Endothelial cell of umbilical vein (primary cell): Measurements from ENCODE around the gene SERPINA3. TPM values are rescaled to one million over a fixed set of nuclear protein-coding genes. Genes with fewer than 3 reads are reported as not detected.

Experiments used
- BruUV-seq: library from RNA; stranded (reverse); fragments of 400-500 nt; replicated peaks from 2 replicates; lab custom pipeline; 2021; lab: Mats Ljungman, UMichigan
- CTCF ChIA-PET: fragments of 300-600, 350-600 bp; sonication (Branson Sonifier 250); formaldehyde crosslinking; loops from one replicate; lab custom pipeline; 2021; ENCODE audit warnings: antibody characterized with exemption, inconsistent platforms; lab: Charles Lee
- POLR2A ChIA-PET: fragments of 300-600, 350-600 bp; sonication (Branson Sonifier 250); formaldehyde crosslinking; loops from one replicate; lab custom pipeline; 2021; ENCODE audit warnings: antibody characterized with exemption, inconsistent platforms; lab: Charles Lee
- DNase-seq: peaks from one replicate; pipeline ENCODE4 v3.0.0-alpha.2; 2011; ENCODE audit warnings: low read depth, low spot score
- FAIRE-seq: peaks from 2 replicates; lab custom pipeline; 2011; peaks lifted over from hg19 to GRCh38; lab: Jason Lieb, UNC
- H2AFZ ChIP-seq: 2 replicates; pipeline ENCODE4 v1.6.0; 2012; ENCODE audit warnings: low read depth, low read length, control low read depth, inconsistent platforms
- H3K27ac ChIP-seq: 2 replicates; pipeline ENCODE4 v1.5.1; 2011; ENCODE audit warnings: low read depth, mild to moderate bottlenecking, control low read depth, low read length, moderate library complexity; ENCODE audit not compliant: insufficient read depth
- H3K27me3 ChIP-seq, 2 experiments: 2 replicates each; pipeline versions ENCODE4 v1.6.0 to v1.6.1; 2011; ENCODE audit warnings: low read length in 2 of 2, mixed read lengths in 1 of 2; ENCODE audit not compliant: control insufficient read depth in 2 of 2, insufficient read depth in 2 of 2
- H3K36me3 ChIP-seq, 2 experiments: 2 replicates in 1 of 2; 3 replicates in 1 of 2; pipeline ENCODE4 v1.5.1; 2011; ENCODE audit warnings: low read length in 2 of 2, mild to moderate bottlenecking in 1 of 2, moderate library complexity in 1 of 2; ENCODE audit not compliant: control insufficient read depth in 2 of 2, insufficient read depth in 2 of 2; ENCODE audit errors: extremely low read depth in 1 of 2
- H3K4me1 ChIP-seq: 3 replicates; pipeline ENCODE4 v1.5.1; 2011; ENCODE audit warnings: mild to moderate bottlenecking, low read length; ENCODE audit not compliant: control insufficient read depth, insufficient read depth; ENCODE audit errors: extremely low read depth
- H3K4me2 ChIP-seq: 2 replicates; pipeline ENCODE4 v1.6.1; 2011; ENCODE audit warnings: low read length, control low read depth, mixed read lengths; ENCODE audit not compliant: insufficient read depth
- H3K4me3 ChIP-seq, 3 experiments: fragments of 200-600 bp in 1 of 3; sonication (generic), shearing (Covaris generic) in 1 of 3; replicated peaks in 1 of 3; 2 replicates each; pipeline ENCODE4 v1.5.1; 2011 to 2016; ENCODE audit warnings: control low read depth in 3 of 3, low read length in 3 of 3, mild to moderate bottlenecking in 2 of 3, inconsistent platforms in 1 of 3, low read depth in 1 of 3, moderate library complexity in 1 of 3; ENCODE audit not compliant: insufficient read depth in 1 of 3
- H3K79me2 ChIP-seq: 2 replicates; pipeline ENCODE4 v1.6.0; 2012; ENCODE audit warnings: low read length, inconsistent platforms; ENCODE audit not compliant: control insufficient read depth, insufficient read depth
- H3K9ac ChIP-seq: replicated peaks from 2 replicates; pipeline ENCODE3; 2011; ENCODE audit warnings: low read length, control low read depth; ENCODE audit not compliant: insufficient read depth; ENCODE audit errors: extremely low read depth
- H3K9me1 ChIP-seq: replicated peaks from 3 replicates; pipeline ENCODE4 v1.6.0; 2011; ENCODE audit warnings: mild to moderate bottlenecking, low read length; ENCODE audit not compliant: control insufficient read depth, insufficient read depth; ENCODE audit errors: extremely low read depth
- H3K9me3 ChIP-seq: replicated peaks from 2 replicates; pipeline ENCODE4 v1.5.1; 2012; ENCODE audit warnings: low read length, inconsistent platforms; ENCODE audit not compliant: control insufficient read depth, insufficient read depth
- H4K20me1 ChIP-seq: replicated peaks from 2 replicates; pipeline ENCODE3; 2011; ENCODE audit warnings: mild to moderate bottlenecking, low read length; ENCODE audit not compliant: control insufficient read depth, insufficient read depth; ENCODE audit errors: extremely low read depth
- EZH2 ChIP-seq: IDR thresholded peaks from 2 replicates; pipeline ENCODE4 v1.6.1; 2012; ENCODE audit warnings: borderline replicate concordance, low read depth, mild to moderate bottlenecking, moderate library complexity, low read length, inconsistent platforms; ENCODE audit not compliant: severe bottlenecking
- FOS ChIP-seq: IDR thresholded peaks from 2 replicates; pipeline ENCODE4 v1.6.1; 2011; ENCODE audit warnings: mild to moderate bottlenecking, low read length, moderate library complexity, borderline replicate concordance; ENCODE audit not compliant: insufficient read depth
- GATA2 ChIP-seq: IDR thresholded peaks from 2 replicates; pipeline ENCODE4 v1.7.0; 2011; ENCODE audit warnings: low read depth, mild to moderate bottlenecking, moderate library complexity, mixed read lengths, low read length; ENCODE audit not compliant: insufficient read length, insufficient read depth
- JUN ChIP-seq: IDR thresholded peaks from 2 replicates; pipeline ENCODE4 v1.6.1; 2011; ENCODE audit warnings: borderline replicate concordance, low read depth; ENCODE audit not compliant: insufficient read length, insufficient read depth
- MAX ChIP-seq: IDR thresholded peaks from 2 replicates; pipeline ENCODE4 v1.6.1; 2011; ENCODE audit not compliant: insufficient read depth, insufficient read length
- MYC ChIP-seq: IDR thresholded peaks from one replicate; pipeline ENCODE4 v1.6.1; 2011; ENCODE audit warnings: mild to moderate bottlenecking, low read depth, low read length
- POLR2A ChIP-seq: IDR thresholded peaks from 2 replicates; pipeline ENCODE4 v1.6.1; 2012; ENCODE audit warnings: low read depth, mild to moderate bottlenecking, control low read depth, low read length
- POLR2AphosphoS5 ChIP-seq: IDR thresholded peaks from 2 replicates; pipeline ENCODE4 v1.6.1; 2012; ENCODE audit warnings: low read depth, mild to moderate bottlenecking, control low read depth, low read length, moderate library complexity; ENCODE audit not compliant: insufficient read depth
- dilution Hi-C: fragments of 300-500 bp; cut with MboI; formaldehyde crosslinking; loops from one replicate; pipeline ENCODE4 v1.15.0; 2019; ENCODE audit warnings: low sequenced_read_pairs; ENCODE audit not compliant: extremely low pct_ligation_motif_present
- intact Hi-C: fragments of 100-400 bp; cut with micrococcal nuclease; formaldehyde crosslinking; loops from one replicate; pipeline ENCODE4 v1.10.0; 2022
- polyA plus RNA-seq, 4 experiments: library from polyadenylated mRNA; depleted of rRNA in 3 of 4; stranded (reverse) in 3 of 4; unstranded in 1 of 4; fragments of >200 nt; gene quantifications; 2 replicates each; pipeline versions ENCODE4 v1.2.1 to v1.2.3, GENCODE V29; 2011 to 2012; ENCODE audit warnings: missing spikeins in 1 of 4
- total RNA-seq: library from RNA; stranded (reverse); gene quantifications from 2 replicates; pipeline ENCODE4 v1.2.3, GENCODE V29; 2021
- TF ChIP-seq, protein P1 (sequence below), 2 donors: IDR thresholded peaks; 1 replicate in 1 of 2; 2 replicates in 1 of 2; pipeline ENCODE4 v1.5.1; 2011; ENCODE audit warnings: low read length in 2 of 2, mild to moderate bottlenecking in 2 of 2, moderate library complexity in 2 of 2, control low read depth in 1 of 2, inconsistent platforms in 1 of 2, low read depth in 1 of 2; ENCODE audit not compliant: insufficient read depth in 1 of 2; ENCODE audit errors: extremely low read depth in 1 of 2

The SERPINA3 gene
- total and polyA plus RNA-seq, 2 donors (not counting 3 experiments of a cell fraction or from before 2014, with no cell fraction given) = not detected

DNA sequence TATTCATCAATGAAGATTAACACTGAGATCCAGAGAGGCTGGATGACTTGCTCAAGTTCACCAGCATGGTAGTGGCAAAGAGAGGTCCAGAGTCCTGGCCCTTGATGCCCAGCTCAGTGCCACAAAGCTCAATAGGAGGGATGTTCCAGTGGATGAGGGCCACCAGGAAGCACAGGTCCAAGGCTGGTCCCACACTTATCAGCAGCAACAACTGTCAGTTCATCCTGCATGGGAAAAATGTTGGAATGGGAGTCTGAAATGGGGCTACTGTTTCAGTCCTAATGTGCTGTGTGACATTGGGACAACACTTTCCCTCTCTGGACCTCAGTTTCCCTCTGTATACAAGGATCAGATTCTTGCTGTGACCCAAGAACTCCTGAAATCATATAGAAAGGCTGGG lies 19.7 kb upstream of the SERPINA3 start:
- FAIRE-seq = no peak
- no peaks in the 10 kb centered on the region for H3K9me1 ChIP-seq
- BruUV-seq = no TSS peak
- CTCF ChIA-PET = interaction anchor here (1.3 kb wide), 1 partner anchor 43 kb away, joined by 4 read pairs; no protein-coding TSS in a partner anchor
- TF ChIP-seq, protein P1, sequence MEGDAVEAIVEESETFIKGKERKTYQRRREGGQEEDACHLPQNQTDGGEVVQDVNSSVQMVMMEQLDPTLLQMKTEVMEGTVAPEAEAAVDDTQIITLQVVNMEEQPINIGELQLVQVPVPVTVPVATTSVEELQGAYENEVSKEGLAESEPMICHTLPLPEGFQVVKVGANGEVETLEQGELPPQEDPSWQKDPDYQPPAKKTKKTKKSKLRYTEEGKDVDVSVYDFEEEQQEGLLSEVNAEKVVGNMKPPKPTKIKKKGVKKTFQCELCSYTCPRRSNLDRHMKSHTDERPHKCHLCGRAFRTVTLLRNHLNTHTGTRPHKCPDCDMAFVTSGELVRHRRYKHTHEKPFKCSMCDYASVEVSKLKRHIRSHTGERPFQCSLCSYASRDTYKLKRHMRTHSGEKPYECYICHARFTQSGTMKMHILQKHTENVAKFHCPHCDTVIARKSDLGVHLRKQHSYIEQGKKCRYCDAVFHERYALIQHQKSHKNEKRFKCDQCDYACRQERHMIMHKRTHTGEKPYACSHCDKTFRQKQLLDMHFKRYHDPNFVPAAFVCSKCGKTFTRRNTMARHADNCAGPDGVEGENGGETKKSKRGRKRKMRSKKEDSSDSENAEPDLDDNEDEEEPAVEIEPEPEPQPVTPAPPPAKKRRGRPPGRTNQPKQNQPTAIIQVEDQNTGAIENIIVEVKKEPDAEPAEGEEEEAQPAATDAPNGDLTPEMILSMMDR (IDR thresholded peaks at IDR 0.05; ENCODE audit: extremely low read depth in 1 of 2, insufficient read depth in 1 of 2, low read depth in 1 of 2, low read length in 2 of 2) = no peak
- TF ChIP-seq JUN (no peak), GATA2 (no peak), FOS (no peak), MAX (no peak), MYC (no peak), EZH2 (no peak), POLR2A (no peak), POLR2AphosphoS5 (no peak)
- intact Hi-C loops = no loop called here
- no peaks in the 10 kb centered on the region for H3K79me2 ChIP-seq
- H3K9ac ChIP-seq = no peak overlapping the region
- no peaks in the 10 kb centered on the region for H3K4me1 ChIP-seq
- H3K36me3 ChIP-seq = no peaks in the 10 kb centered on the region
- H3K4me3 ChIP-seq = no peak overlapping the region
- no peak for DNase-seq
- H2AFZ ChIP-seq = no peak overlapping the region
- dilution Hi-C loops = no loop called here
- H3K27ac ChIP-seq = no peak overlapping the region
- POLR2A ChIA-PET = no interaction called here
- no peaks in the 10 kb centered on the region for H3K27me3 ChIP-seq
- no peaks in the 10 kb centered on the region for H3K9me3 ChIP-seq
- H4K20me1 ChIP-seq = no peaks in the 10 kb centered on the region
- no peak overlapping the region for H3K4me2 ChIP-seq
